OCI-LY7 (cell line): ENCODE measurements around the gene UBXN2A.

ENCODE experiments used
- EZH2phosphoT487 ChIP-seq: fragments of 200-600 bp; sonication (generic); IDR thresholded peaks from 2 replicates; pipeline ENCODE4 v1.6.1; 2018; ENCODE audit warnings: low read depth, borderline replicate concordance, mild to moderate bottlenecking, mixed run types, antibody characterized with exemption, low read length, moderate library complexity, mixed read lengths
- TF ChIP-seq, protein P1 (sequence below): fragments of 200-600 bp; sonication (generic); conservative IDR thresholded peaks from 2 replicates; pipeline ENCODE4 v1.5.1; 2014; ENCODE audit warnings: mild to moderate bottlenecking, antibody characterized with exemption, low read length, moderate library complexity, mixed read lengths

DNA sequence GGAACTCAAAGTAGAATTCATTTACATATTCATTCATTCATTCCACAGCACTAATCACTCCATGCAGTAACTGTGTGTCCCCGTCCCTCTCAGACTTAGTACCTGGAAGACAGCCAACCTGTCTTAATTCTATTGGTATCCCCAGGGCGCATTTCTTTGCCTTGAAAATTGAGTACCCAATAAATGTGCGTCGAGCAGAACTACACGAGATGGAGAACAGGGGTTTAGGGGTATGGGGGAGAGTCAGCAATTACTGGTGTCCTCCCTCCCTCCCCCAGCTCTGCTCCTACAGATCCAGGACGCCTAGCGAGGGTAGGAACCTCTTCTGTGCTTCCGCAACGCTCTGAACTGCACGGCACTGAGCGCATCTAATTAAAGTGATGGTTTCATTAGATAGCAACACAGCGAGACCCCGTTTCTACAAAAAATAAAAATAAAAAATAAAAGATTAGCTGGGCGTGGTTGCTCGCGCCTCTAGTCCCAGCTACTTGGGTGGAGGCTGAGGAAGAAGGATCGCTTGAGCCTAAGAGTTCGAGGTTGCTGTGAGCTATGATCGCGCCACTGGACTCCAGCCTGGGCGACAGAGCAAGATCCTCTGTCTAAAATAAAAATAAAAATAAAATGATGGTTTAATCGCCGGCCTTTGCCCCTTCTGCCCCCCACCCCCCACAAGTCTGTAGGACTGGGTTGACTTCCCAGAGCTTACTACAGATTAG is 108.7 kb downstream of the UBXN2A start:
- TF ChIP-seq, protein P1, sequence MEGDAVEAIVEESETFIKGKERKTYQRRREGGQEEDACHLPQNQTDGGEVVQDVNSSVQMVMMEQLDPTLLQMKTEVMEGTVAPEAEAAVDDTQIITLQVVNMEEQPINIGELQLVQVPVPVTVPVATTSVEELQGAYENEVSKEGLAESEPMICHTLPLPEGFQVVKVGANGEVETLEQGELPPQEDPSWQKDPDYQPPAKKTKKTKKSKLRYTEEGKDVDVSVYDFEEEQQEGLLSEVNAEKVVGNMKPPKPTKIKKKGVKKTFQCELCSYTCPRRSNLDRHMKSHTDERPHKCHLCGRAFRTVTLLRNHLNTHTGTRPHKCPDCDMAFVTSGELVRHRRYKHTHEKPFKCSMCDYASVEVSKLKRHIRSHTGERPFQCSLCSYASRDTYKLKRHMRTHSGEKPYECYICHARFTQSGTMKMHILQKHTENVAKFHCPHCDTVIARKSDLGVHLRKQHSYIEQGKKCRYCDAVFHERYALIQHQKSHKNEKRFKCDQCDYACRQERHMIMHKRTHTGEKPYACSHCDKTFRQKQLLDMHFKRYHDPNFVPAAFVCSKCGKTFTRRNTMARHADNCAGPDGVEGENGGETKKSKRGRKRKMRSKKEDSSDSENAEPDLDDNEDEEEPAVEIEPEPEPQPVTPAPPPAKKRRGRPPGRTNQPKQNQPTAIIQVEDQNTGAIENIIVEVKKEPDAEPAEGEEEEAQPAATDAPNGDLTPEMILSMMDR = no peak
- no peak for TF ChIP-seq EZH2phosphoT487
